ENCODE results near the gene APOA1.

DNA sequence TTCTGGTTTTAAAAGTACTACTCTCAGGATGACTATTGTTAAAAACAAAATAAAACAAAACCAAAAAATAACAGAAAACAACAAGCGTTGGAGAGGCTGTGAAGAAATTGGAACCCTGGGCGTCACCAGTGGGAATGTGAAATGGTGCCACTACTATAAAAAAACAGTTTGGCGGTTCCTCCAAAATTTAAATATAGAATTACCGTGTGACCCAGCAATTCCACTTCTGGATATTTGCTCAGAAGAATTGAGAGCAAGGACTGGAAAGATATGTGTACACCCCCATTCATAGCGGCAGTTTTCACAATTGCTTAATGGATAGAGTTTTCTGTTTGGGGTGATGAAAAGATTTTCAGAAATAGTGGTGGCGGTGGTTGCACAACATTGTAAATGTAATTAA is 22.9 kb downstream of the APOA1 start:
- TF ChIP-seq, protein P1, sequence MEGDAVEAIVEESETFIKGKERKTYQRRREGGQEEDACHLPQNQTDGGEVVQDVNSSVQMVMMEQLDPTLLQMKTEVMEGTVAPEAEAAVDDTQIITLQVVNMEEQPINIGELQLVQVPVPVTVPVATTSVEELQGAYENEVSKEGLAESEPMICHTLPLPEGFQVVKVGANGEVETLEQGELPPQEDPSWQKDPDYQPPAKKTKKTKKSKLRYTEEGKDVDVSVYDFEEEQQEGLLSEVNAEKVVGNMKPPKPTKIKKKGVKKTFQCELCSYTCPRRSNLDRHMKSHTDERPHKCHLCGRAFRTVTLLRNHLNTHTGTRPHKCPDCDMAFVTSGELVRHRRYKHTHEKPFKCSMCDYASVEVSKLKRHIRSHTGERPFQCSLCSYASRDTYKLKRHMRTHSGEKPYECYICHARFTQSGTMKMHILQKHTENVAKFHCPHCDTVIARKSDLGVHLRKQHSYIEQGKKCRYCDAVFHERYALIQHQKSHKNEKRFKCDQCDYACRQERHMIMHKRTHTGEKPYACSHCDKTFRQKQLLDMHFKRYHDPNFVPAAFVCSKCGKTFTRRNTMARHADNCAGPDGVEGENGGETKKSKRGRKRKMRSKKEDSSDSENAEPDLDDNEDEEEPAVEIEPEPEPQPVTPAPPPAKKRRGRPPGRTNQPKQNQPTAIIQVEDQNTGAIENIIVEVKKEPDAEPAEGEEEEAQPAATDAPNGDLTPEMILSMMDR (IDR thresholded peaks at IDR 0.05): no peak
- TF ChIP-seq POLR2A (IDR thresholded peaks at IDR 0.05): no peak
